GM12874 (cell line): ENCODE results near the gene FYB2.

Experiments
- CTCF ChIP-seq: IDR thresholded peaks from 2 replicates; pipeline ENCODE4 v1.5.1; 2011; ENCODE audit warnings: low read depth, mild to moderate bottlenecking, control low read depth, low read length, moderate library complexity; ENCODE audit not compliant: insufficient read depth

Gene FYB2

GRCh38 chr1:56777972-56778371 is 41.2 kb downstream of the FYB2 start:
- no peak for TF ChIP-seq CTCF

- TF ChIP-seq CTCF = no peak
Observed at GRCh38 chr1:56774067-56774609, 45.1 kb downstream of the FYB2 start.

- no peak for TF ChIP-seq CTCF
Observed at GRCh38 chr1:56773341-56774066, 45.7 kb downstream of the FYB2 start.

- TF ChIP-seq CTCF = no peak
Observed at GRCh38 chr1:56771717-56772116, 47.5 kb downstream of the FYB2 start.

GRCh38 chr1:56758794-56759193 is 60.4 kb downstream of the FYB2 start:
- TF ChIP-seq CTCF = no peak

- 0 out of 2 replicates have a peak, but pooled peaks have one; percentile 6 for TF ChIP-seq CTCF
Observed at GRCh38 chr1:56758135-56758534, 61.1 kb downstream of the FYB2 start.

GRCh38 chr1:56755911-56756310 is 63.3 kb downstream of the FYB2 start:
- no peak for TF ChIP-seq CTCF
